Immature natural killer cell (primary cell): ENCODE measurements around the gene HSPB7. TPM values are rescaled to one million over a fixed set of nuclear protein-coding genes. Genes with fewer than 3 reads are reported as not detected.
"Not testable (repeated sequence)": the region's sequence is repeated elsewhere in the genome, so short reads cannot be mapped to it uniquely, and the experiment has no call there.

Experiments used
- DNase-seq, 3 donors: peaks; one replicate each; pipeline ENCODE4 v3.0.0; 2022; ENCODE audit warnings: mixed read lengths in 1 of 3
- H3K27ac Mint-ChIP-seq, 6 donors: one replicate each; pipeline ENCODE4 v1.8.0; 2020; ENCODE audit warnings: mixed read lengths in 6 of 6, mild to moderate bottlenecking in 5 of 6, inconsistent platforms in 4 of 6, moderate library complexity in 3 of 6
- H3K27me3 Mint-ChIP-seq, 3 donors: one replicate each; pipeline ENCODE4 v1.8.0; 2020 to 2021; ENCODE audit warnings: low read depth in 3 of 3, mild to moderate bottlenecking in 3 of 3, mixed read lengths in 3 of 3, moderate library complexity in 3 of 3, inconsistent platforms in 1 of 3
- H3K36me3 Mint-ChIP-seq, 3 donors: one replicate each; pipeline ENCODE4 v1.8.0; 2020; ENCODE audit warnings: mixed read lengths in 3 of 3, inconsistent platforms in 2 of 3, mild to moderate bottlenecking in 2 of 3
- H3K4me1 Mint-ChIP-seq, 2 donors: one replicate each; pipeline ENCODE4 v1.8.0; 2020; ENCODE audit warnings: inconsistent platforms in 2 of 2, mild to moderate bottlenecking in 2 of 2, mixed read lengths in 2 of 2, moderate library complexity in 1 of 2
- H3K4me3 Mint-ChIP-seq, 5 donors: one replicate each; pipeline ENCODE4 v1.8.0; 2020; ENCODE audit warnings: mild to moderate bottlenecking in 5 of 5, mixed read lengths in 5 of 5, inconsistent platforms in 3 of 5, moderate library complexity in 3 of 5
- H3K9me3 Mint-ChIP-seq, 6 donors: one replicate each; pipeline ENCODE4 v1.8.0; 2020; ENCODE audit warnings: mild to moderate bottlenecking in 6 of 6, mixed read lengths in 6 of 6, inconsistent platforms in 4 of 6, moderate library complexity in 3 of 6
- polyA plus RNA-seq, 3 donors: library from polyadenylated mRNA; unstranded; fragments of 300-500 nt; fragmentation: Illumina TruSeq; gene quantifications; one replicate each; pipeline ENCODE4 v1.2.3, GENCODE V29; 2021

The HSPB7 gene
- polyA plus RNA-seq, 3 donors from 2014 or later: not detected

- H3K4me1 Mint-ChIP-seq: not testable (repeated sequence)
Measured at GRCh38 chr1:16042654-16043053, 24.8 kb upstream of the HSPB7 start.

GRCh38 chr1:16042096-16042495 lies 24.3 kb upstream of the HSPB7 start:
- no peaks in the 10 kb centered on the region for H3K36me3 Mint-ChIP-seq

More at GRCh38 chr1:16042654-16043053, 24.8 kb upstream of the HSPB7 start:
- not testable (repeated sequence) for H3K4me3 Mint-ChIP-seq, H3K36me3 Mint-ChIP-seq, H3K27ac Mint-ChIP-seq, DNase-seq, H3K9me3 Mint-ChIP-seq, H3K27me3 Mint-ChIP-seq

GRCh38 chr1:16041200-16041599 lies 23.4 kb upstream of the HSPB7 start:
- DNase-seq: no peak
- H3K27ac Mint-ChIP-seq: no peak overlapping the region
- no peaks in the 10 kb centered on the region for H3K36me3 Mint-ChIP-seq
- H3K27me3 Mint-ChIP-seq: peaks cover 5 to 11% (median 7%) of the 10 kb centered on the region in 3 donors
- H3K9me3 Mint-ChIP-seq: no peaks in the 10 kb centered on the region
- no peaks in the 10 kb centered on the region for H3K4me1 Mint-ChIP-seq
- H3K4me3 Mint-ChIP-seq: no peak overlapping the region

More at GRCh38 chr1:16042096-16042495, 24.3 kb upstream of the HSPB7 start:
- H3K4me1 Mint-ChIP-seq: no peaks in the 10 kb centered on the region
- H3K9me3 Mint-ChIP-seq: no peaks in the 10 kb centered on the region
- H3K27ac Mint-ChIP-seq: no peak overlapping the region
- peaks cover 5 to 8% (median 7%) of the 10 kb centered on the region in 3 donors for H3K27me3 Mint-ChIP-seq
- no peak for DNase-seq
- no peak overlapping the region for H3K4me3 Mint-ChIP-seq

GRCh38 chr1:16039871-16040270 lies 22.0 kb upstream of the HSPB7 start:
- not testable (repeated sequence) for H3K4me3 Mint-ChIP-seq, H3K9me3 Mint-ChIP-seq, H3K27ac Mint-ChIP-seq, DNase-seq, H3K36me3 Mint-ChIP-seq, H3K4me1 Mint-ChIP-seq
- peaks cover 3 to 11% (median 3%) of the 10 kb centered on the region in 3 donors for H3K27me3 Mint-ChIP-seq

- H3K4me1 Mint-ChIP-seq: no peaks in the 10 kb centered on the region
- H3K4me3 Mint-ChIP-seq: no peak overlapping the region
- no peak for DNase-seq
- peaks cover 3 to 7% (median 3%) of the 10 kb centered on the region in 3 donors for H3K27me3 Mint-ChIP-seq
- no peak overlapping the region for H3K27ac Mint-ChIP-seq
- H3K36me3 Mint-ChIP-seq: no peaks in the 10 kb centered on the region
- H3K9me3 Mint-ChIP-seq: no peaks in the 10 kb centered on the region
Measured at GRCh38 chr1:16038620-16038912, 20.7 kb upstream of the HSPB7 start.

- H3K4me3 Mint-ChIP-seq, H3K27ac Mint-ChIP-seq, H3K36me3 Mint-ChIP-seq, H3K9me3 Mint-ChIP-seq, DNase-seq, H3K27me3 Mint-ChIP-seq, H3K4me1 Mint-ChIP-seq: not testable (repeated sequence)
Measured at GRCh38 chr1:16036461-16036860, 18.6 kb upstream of the HSPB7 start.

GRCh38 chr1:16033103-16033632 lies 15.3 kb upstream of the HSPB7 start:
- H3K27me3 Mint-ChIP-seq, H3K27ac Mint-ChIP-seq, H3K4me3 Mint-ChIP-seq, H3K4me1 Mint-ChIP-seq, H3K9me3 Mint-ChIP-seq, H3K36me3 Mint-ChIP-seq, DNase-seq: not testable (repeated sequence)

- H3K4me1 Mint-ChIP-seq: peaks cover 0 to 2% of the 10 kb centered on the region in 2 donors
- no peaks in the 10 kb centered on the region for H3K36me3 Mint-ChIP-seq
- H3K9me3 Mint-ChIP-seq: no peaks in the 10 kb centered on the region
- H3K4me3 Mint-ChIP-seq: no peak overlapping the region
- peak; percentile 36 to 47 (median 40) for DNase-seq
- H3K27me3 Mint-ChIP-seq: peaks cover 1 to 8% (median 5%) of the 10 kb centered on the region in 3 donors
- H3K27ac Mint-ChIP-seq: no peak overlapping the region
Measured at GRCh38 chr1:16032388-16033102, 14.7 kb upstream of the HSPB7 start.

GRCh38 chr1:16031551-16031950 lies 13.7 kb upstream of the HSPB7 start:
- no peak for DNase-seq
- peaks cover 0 to 5% (median 2%) of the 10 kb centered on the region in 3 donors for H3K27me3 Mint-ChIP-seq
- H3K4me1 Mint-ChIP-seq: peaks cover 0 to 2% of the 10 kb centered on the region in 2 donors
- H3K36me3 Mint-ChIP-seq: no peaks in the 10 kb centered on the region
- no peak overlapping the region for H3K27ac Mint-ChIP-seq
- no peaks in the 10 kb centered on the region for H3K9me3 Mint-ChIP-seq
- no peak overlapping the region for H3K4me3 Mint-ChIP-seq

GRCh38 chr1:16029288-16029687 lies 11.4 kb upstream of the HSPB7 start:
- no peak overlapping the region for H3K27ac Mint-ChIP-seq
- H3K27me3 Mint-ChIP-seq: peaks cover 0 to 5% (median 2%) of the 10 kb centered on the region in 3 donors
- no peak for DNase-seq
- H3K4me1 Mint-ChIP-seq: peaks cover 0 to 2% of the 10 kb centered on the region in 2 donors
- no peaks in the 10 kb centered on the region for H3K36me3 Mint-ChIP-seq
- peak overlapping the region in 1 of 5 donors; percentile 42 for H3K4me3 Mint-ChIP-seq
- H3K9me3 Mint-ChIP-seq: no peaks in the 10 kb centered on the region

- not testable (repeated sequence) for H3K27me3 Mint-ChIP-seq, H3K4me1 Mint-ChIP-seq, H3K27ac Mint-ChIP-seq, H3K4me3 Mint-ChIP-seq, H3K9me3 Mint-ChIP-seq, H3K36me3 Mint-ChIP-seq, DNase-seq
Measured at GRCh38 chr1:16029003-16029268, 11.1 kb upstream of the HSPB7 start.

- Mint-ChIP-seq H3K36me3 (no peaks in the 10 kb centered on the region), H3K4me3 (no peak overlapping the region), H3K27ac (no peak overlapping the region), H3K4me1 (peaks cover 0 to 2% of the 10 kb centered on the region in 2 donors), H3K27me3 (peaks cover 0 to 5% (median 4%) of the 10 kb centered on the region in 3 donors), H3K9me3 (no peaks in the 10 kb centered on the region)
- DNase-seq: no peak
Measured at GRCh38 chr1:16028237-16029002, 10.6 kb upstream of the HSPB7 start.

GRCh38 chr1:16026723-16027484 lies 9.1 kb upstream of the HSPB7 start:
- peaks cover 0 to 2% of the 10 kb centered on the region in 2 donors for H3K4me1 Mint-ChIP-seq
- no peak for DNase-seq
- peaks cover 0 to 2% (median 2%) of the 10 kb centered on the region in 3 donors for H3K27me3 Mint-ChIP-seq
- no peaks in the 10 kb centered on the region for H3K9me3 Mint-ChIP-seq
- H3K4me3 Mint-ChIP-seq: no peak overlapping the region
- no peak overlapping the region for H3K27ac Mint-ChIP-seq
- no peaks in the 10 kb centered on the region for H3K36me3 Mint-ChIP-seq

- H3K4me1 Mint-ChIP-seq, H3K9me3 Mint-ChIP-seq, H3K36me3 Mint-ChIP-seq, DNase-seq, H3K27ac Mint-ChIP-seq, H3K27me3 Mint-ChIP-seq, H3K4me3 Mint-ChIP-seq: not testable (repeated sequence)
Measured at GRCh38 chr1:16026302-16026701, 8.5 kb upstream of the HSPB7 start.
